ENCODE measurements around the gene TSKU. TPM values are rescaled to one million over a fixed set of nuclear protein-coding genes. Genes with fewer than 3 reads are reported as not detected.

The TSKU gene
- total RNA-seq, 2 experiments from 2014 or later = 1.5 to 1.8 TPM

DNA sequence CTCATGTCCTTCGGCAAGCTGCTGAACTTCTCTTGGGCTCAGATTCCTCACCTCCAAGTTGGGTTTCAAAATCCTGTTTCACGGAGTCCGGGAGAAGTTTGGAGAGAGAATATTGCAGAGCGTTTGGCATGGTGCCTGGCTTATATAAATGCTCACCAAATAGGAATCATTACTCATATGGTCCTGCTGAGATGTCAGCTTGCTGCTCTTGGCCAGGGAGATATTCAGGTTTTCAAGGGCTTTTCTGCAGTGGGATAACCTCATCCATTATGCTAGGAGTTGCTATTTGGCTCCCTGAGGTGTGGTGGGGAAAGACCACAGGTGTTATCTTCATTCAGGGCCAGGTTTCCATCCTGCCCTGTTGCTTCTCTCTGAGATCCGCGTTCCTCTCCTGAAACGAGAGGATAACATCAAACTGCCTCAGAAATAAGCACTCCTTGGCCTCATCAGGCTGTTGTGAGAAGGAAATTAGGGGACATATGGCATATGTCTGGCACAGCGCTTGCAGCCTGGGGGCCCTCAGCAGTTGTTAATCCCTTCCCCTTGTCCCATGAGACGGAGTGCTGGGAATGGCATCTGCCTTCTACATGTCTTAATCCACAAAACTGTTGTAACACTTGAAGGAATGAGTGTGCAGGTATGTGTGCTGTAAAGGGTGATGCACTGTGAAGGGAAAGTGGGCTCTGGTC is 47.6 kb downstream of the TSKU start:
- no peaks in the 10 kb centered on the region for H3K4me1 ChIP-seq (ENCODE audit: insufficient read depth, low read length, poor library complexity, severe bottlenecking)

DNA sequence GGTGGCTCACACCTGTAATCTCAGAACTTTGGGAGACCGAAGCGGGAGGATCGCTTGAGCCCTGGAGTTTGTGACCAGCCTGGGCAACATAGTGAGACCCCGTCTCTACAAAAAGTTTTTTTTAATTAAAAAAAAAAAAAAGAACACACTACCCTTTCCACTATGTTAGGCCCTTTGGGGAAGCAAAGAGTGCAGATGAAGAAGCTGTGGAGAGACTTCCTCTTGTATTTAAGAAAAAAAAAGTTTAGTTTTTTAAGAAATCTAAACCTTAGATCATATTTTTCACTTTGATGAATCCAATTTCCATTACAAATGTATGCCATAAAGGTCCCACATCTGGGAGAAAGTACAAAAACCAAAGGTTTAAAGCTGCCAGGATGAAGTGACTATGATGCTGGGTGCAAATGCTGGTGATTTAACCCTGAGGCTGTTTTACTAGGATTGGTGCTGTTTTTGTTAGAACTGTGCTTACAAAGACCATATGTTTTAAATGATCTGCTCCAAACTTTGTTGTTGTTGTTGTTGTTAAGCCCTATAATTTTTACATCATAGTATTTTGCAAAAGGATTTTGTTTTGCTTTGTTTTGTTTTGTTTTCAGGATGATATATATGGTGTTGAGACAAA is 48.6 kb downstream of the TSKU start:
- no peaks in the 10 kb centered on the region for H3K9me3 ChIP-seq (ENCODE audit: low read length)
- no peaks in the 10 kb centered on the region for H4K20me1 ChIP-seq (ENCODE audit: insufficient read depth, low read length)
- DNase-seq (ENCODE audit: low spot score) = no peak
- H3K4me1 ChIP-seq (ENCODE audit: insufficient read depth, low read length, poor library complexity, severe bottlenecking) = no peaks in the 10 kb centered on the region
- no peak overlapping the region for H3K4me3 ChIP-seq (ENCODE audit: low read depth, low read length, poor library complexity, severe bottlenecking)
- H3K79me2 ChIP-seq (ENCODE audit: insufficient read depth, low read depth, low read length) = no peaks in the 10 kb centered on the region
- no peak overlapping the region for H3K4me2 ChIP-seq (ENCODE audit: low read length)
- intact Hi-C loops (cut with micrococcal nuclease; ENCODE audit: unreplicated experiment) = no loop called here
- POLR2A ChIA-PET = interaction anchor here (0.7 kb wide), 1 partner anchor 60 kb away, joined by 3 read pairs; no protein-coding TSS in a partner anchor
- BruUV-seq (replicated peaks) = no TSS peak
- H3K9me2 ChIP-seq (ENCODE audit: insufficient read depth, low read length) = no peaks in the 10 kb centered on the region
- no peaks in the 10 kb centered on the region for H3K36me3 ChIP-seq (ENCODE audit: insufficient read depth, low read length)
- no peak overlapping the region for H2AFZ ChIP-seq (ENCODE audit: low read length)
- H3K27ac ChIP-seq (ENCODE audit: low read depth, low read length, poor library complexity, severe bottlenecking) = no peak overlapping the region
- CTCF ChIA-PET (ENCODE audit: unreplicated experiment) = no interaction called here
- TF ChIP-seq EZH2phosphoT487 (IDR thresholded peaks at IDR 0.05; ENCODE audit: borderline replicate concordance, low read depth, low read length) = no peak

More for the DNA sequence above, 47.6 kb downstream of the TSKU start:
- no peaks in the 10 kb centered on the region for H3K9me2 ChIP-seq (ENCODE audit: insufficient read depth, low read length)
- H3K4me2 ChIP-seq (ENCODE audit: low read length) = no peak overlapping the region
- no peak for DNase-seq (ENCODE audit: low spot score)
- H3K79me2 ChIP-seq (ENCODE audit: insufficient read depth, low read depth, low read length) = no peaks in the 10 kb centered on the region
- CTCF ChIA-PET (ENCODE audit: unreplicated experiment) = no interaction called here
- intact Hi-C loops (cut with micrococcal nuclease; ENCODE audit: unreplicated experiment) = no loop called here
- no peak overlapping the region for H3K4me3 ChIP-seq (ENCODE audit: low read depth, low read length, poor library complexity, severe bottlenecking)
- BruUV-seq (replicated peaks) = no TSS peak
- H2AFZ ChIP-seq (ENCODE audit: low read length) = no peak overlapping the region
- no peak overlapping the region for H3K27ac ChIP-seq (ENCODE audit: low read depth, low read length, poor library complexity, severe bottlenecking)
- POLR2A ChIA-PET = no interaction called here
- no peaks in the 10 kb centered on the region for H4K20me1 ChIP-seq (ENCODE audit: insufficient read depth, low read length)
- TF ChIP-seq, protein P1, sequence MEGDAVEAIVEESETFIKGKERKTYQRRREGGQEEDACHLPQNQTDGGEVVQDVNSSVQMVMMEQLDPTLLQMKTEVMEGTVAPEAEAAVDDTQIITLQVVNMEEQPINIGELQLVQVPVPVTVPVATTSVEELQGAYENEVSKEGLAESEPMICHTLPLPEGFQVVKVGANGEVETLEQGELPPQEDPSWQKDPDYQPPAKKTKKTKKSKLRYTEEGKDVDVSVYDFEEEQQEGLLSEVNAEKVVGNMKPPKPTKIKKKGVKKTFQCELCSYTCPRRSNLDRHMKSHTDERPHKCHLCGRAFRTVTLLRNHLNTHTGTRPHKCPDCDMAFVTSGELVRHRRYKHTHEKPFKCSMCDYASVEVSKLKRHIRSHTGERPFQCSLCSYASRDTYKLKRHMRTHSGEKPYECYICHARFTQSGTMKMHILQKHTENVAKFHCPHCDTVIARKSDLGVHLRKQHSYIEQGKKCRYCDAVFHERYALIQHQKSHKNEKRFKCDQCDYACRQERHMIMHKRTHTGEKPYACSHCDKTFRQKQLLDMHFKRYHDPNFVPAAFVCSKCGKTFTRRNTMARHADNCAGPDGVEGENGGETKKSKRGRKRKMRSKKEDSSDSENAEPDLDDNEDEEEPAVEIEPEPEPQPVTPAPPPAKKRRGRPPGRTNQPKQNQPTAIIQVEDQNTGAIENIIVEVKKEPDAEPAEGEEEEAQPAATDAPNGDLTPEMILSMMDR (conservative IDR thresholded peaks at IDR 0.05; ENCODE audit: low read length) = no peak
- TF ChIP-seq EZH2phosphoT487 (IDR thresholded peaks at IDR 0.05; ENCODE audit: borderline replicate concordance, low read depth, low read length) = no peak
- no peaks in the 10 kb centered on the region for H3K36me3 ChIP-seq (ENCODE audit: insufficient read depth, low read length)
- H3K9me3 ChIP-seq (ENCODE audit: low read length) = no peaks in the 10 kb centered on the region

DNA sequence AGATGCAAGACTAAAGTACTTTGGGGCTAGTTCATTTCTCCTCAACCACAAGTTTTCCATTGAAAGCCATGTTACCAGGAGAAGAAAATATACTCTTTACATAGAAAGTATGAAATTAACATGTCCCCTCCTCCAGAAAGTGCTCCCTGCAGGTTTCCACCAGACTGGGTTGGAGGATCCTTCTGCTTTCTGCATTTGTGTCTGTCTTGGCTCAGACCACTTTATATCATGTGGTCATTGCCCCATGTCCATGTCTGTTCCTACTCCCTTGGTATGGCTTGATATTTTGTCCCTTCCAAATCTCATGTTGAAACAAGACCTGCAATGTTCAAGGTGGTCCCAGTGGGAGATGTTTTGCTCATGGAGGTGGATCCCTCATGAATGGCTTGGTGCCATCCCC is 49.2 kb downstream of the TSKU start:
- H3K4me3 ChIP-seq (ENCODE audit: low read depth, low read length, poor library complexity, severe bottlenecking) = no peak overlapping the region
- no peak for DNase-seq (ENCODE audit: low spot score)
- H3K4me1 ChIP-seq (ENCODE audit: insufficient read depth, low read length, poor library complexity, severe bottlenecking) = no peaks in the 10 kb centered on the region
- no peaks in the 10 kb centered on the region for H3K9me3 ChIP-seq (ENCODE audit: low read length)
- H3K79me2 ChIP-seq (ENCODE audit: insufficient read depth, low read depth, low read length) = no peaks in the 10 kb centered on the region
- no peak overlapping the region for H2AFZ ChIP-seq (ENCODE audit: low read length)
- no peaks in the 10 kb centered on the region for H4K20me1 ChIP-seq (ENCODE audit: insufficient read depth, low read length)
- no peaks in the 10 kb centered on the region for H3K9me2 ChIP-seq (ENCODE audit: insufficient read depth, low read length)
- ChIA-PET CTCF (ENCODE audit: unreplicated experiment) (no interaction called here), POLR2A (no interaction called here)
- H3K4me2 ChIP-seq (ENCODE audit: low read length) = no peak overlapping the region
- intact Hi-C loops (cut with micrococcal nuclease; ENCODE audit: unreplicated experiment) = no loop called here
- no peak overlapping the region for H3K27ac ChIP-seq (ENCODE audit: low read depth, low read length, poor library complexity, severe bottlenecking)
- BruUV-seq (replicated peaks) = no TSS peak
- TF ChIP-seq EZH2phosphoT487 (IDR thresholded peaks at IDR 0.05; ENCODE audit: borderline replicate concordance, low read depth, low read length) = no peak
- TF ChIP-seq, protein P1 (conservative IDR thresholded peaks at IDR 0.05; ENCODE audit: low read length) = no peak
- no peaks in the 10 kb centered on the region for H3K36me3 ChIP-seq (ENCODE audit: insufficient read depth, low read length)

Measured in OCI-LY7 (cell line).